Islet of Langerhans (tissue), 1 donor: Measurements from ENCODE around the gene GHDC.

Source experiments
- FAIRE-seq: peaks from one replicate; lab custom pipeline; 2011; peaks lifted over from hg19 to GRCh38; lab: Jason Lieb, UNC

The GHDC gene

DNA sequence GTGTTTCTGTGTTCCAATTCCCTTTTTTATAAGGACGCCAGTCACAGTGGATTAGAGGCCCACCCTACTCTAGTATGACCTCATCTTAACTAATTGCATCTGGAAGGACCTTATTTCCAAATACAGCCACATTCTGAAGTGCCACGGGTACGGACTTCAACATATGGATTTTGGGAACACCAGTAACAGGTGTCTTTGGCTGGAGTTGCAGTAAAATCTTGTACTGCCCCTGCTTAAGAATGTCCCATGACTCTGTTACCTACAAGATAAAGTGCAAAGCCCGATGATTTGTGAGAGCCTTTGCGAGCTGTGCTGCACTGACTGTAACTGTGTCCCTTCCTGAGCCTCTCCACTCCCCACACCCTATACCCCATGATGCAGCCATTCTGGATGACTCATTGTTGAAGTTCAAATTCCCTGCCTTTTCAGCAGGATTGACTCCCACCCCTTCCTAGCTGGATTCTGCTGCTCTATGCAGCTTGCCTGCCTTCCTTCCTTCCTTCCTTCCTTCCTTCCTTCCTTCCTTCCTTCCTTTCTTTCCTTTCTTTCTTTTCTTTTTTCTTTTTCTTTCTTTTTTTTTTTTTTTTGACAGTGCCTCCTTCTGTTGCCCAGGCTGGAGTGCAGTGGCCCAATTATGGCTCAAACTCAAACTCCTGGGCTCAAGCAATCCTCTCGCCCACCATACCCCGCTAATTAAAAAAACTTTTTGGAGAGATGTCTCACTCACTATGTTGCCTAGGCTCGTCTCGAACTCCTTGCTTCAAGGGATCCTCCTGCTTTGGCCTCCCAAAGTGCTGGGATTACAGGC is 11.2 kb downstream of the GHDC start:
- no peak for FAIRE-seq

DNA sequence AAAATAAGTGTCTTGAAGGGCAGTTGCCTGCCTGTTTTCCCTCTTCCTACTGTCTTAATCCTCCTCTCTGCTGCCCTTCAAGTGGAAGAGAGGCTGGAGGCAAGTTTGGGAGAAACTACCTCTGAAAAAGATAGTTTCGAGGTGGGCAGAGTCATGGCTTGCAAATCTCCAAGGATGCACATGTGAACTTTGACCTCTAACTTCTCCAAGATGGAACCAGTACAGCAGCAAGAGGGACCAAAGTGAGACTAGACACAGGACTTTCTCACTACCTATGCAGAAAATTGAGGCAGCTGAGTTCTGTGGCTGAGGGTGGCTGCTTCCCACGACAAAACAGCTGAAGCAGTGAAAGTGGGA is 12.5 kb downstream of the GHDC start:
- FAIRE-seq = no peak

GRCh38 chr17:42180922-42181850 is 13.1 kb downstream of the GHDC start, which contains the start of gene KCNH4:
Gene KCNH4, minus strand, starts transcription at chr17:42181142. Its CDS starts 197 bp downstream, at chr17:42180945.
- no peak for FAIRE-seq

- no peak for FAIRE-seq
These were observed 13.8 kb downstream of the GHDC start for GRCh38 chr17:42180411-42180921.

GRCh38 chr17:42179911-42180410 is 14.3 kb downstream of the GHDC start:
- no peak for FAIRE-seq

DNA sequence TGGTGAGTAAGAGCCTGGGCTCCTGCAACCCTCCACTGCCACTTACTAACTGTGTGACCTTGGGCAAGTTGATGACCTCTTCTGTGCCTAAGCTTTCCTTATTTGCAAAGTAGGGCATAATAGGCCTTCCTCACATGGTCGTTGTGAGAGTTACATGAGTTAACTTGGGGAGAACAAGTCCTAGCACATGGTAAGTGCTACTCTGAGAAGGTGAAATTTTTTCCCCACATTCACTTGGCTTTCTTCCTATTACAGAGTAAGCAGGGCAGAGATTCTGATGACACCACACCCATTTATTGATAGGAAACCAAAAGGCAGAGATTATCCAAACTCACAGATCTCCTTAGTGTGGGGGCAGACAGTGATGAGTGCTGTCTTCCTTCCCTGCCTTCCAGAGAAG is 15.0 kb downstream of the GHDC start:
- FAIRE-seq = no peak

DNA sequence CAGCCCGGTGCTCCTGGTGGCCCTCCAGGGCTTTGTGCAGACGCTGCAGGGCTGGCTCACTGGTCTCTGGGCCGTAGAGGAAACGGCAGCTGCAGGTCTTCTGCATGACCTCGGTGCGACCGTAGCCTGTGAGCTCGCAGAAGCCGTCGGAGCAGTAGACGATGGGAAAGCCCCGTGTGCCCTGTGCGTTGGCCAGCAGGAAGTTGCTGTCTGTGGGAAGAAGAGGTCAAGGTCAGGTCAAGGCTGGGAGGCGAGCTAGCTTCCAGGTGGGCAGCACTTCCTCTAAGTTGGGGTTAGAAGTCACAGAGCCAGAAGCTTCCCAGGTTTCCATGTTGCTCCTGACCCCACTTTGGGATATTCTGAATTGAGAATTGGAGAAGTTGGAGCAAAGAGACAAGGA is 15.5 kb downstream of the GHDC start:
- FAIRE-seq = no peak

DNA sequence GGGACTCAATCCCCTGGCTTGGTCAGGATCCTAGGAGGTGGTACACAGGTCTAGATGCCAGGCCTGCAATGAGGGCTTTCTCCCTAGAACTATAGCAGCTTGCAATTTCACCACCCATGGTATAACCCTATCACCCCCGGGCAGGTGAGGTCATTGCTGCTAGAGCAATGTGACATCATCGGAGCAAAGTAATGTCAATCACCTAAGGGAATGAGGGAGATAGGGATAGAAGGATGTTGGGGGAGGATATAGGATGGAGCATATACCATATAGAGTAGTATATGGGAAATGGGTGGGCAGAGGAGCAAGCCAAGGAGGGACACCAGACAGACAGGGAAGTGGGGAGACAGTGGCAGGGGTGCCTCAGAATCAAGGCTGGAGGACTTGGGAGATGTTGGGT is 16.6 kb downstream of the GHDC start:
- FAIRE-seq = no peak

- no peak for FAIRE-seq
These were observed 20.0 kb downstream of the GHDC start for GRCh38 chr17:42174126-42174783.

- no peak for FAIRE-seq
These were observed 22.5 kb downstream of the GHDC start for GRCh38 chr17:42171831-42172230.

DNA sequence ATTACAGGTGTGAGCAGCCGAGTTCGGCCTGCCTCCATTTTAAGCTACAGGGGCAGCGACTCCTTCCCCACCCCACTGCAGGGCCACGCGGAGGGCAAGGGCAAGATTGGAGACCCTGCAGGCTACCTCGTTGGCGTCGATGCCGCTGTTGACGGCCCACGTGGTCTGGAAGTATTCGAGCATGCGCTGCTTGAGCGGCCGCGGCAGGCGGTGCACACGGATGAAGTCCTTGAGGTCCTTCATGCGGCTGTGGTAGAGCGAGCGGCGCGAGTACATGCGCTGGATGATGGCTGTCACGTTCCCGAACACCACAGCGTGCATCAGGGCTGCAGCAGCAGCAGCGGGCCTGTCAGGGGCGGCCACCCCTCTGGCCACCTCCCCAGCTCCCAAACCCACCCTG is 24.9 kb downstream of the GHDC start:
- no peak for FAIRE-seq

DNA sequence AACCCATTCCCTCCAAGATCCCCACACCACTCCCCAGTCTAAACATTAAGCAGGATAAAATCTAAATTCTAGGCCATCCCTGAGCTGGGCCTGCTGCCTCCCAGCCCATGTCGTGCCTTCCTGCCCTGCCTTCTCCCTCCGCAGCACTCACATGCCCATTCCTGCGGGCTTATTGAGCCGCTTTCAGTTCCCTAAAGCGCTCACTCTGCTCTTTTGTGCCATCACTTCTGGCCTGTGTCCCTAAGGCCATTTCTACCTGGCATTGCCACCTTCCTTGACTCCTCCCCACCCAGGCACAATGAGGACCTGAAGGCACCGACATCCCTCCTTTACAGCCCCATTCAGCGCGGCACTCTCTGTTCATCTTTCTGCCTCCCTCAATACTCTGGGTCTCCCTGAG is 26.5 kb downstream of the GHDC start:
- no peak for FAIRE-seq

GRCh38 chr17:42166196-42166763 is 28.0 kb downstream of the GHDC start:
- no peak for FAIRE-seq

- no peak for FAIRE-seq
These were observed 28.5 kb downstream of the GHDC start for GRCh38 chr17:42165751-42166150.

DNA sequence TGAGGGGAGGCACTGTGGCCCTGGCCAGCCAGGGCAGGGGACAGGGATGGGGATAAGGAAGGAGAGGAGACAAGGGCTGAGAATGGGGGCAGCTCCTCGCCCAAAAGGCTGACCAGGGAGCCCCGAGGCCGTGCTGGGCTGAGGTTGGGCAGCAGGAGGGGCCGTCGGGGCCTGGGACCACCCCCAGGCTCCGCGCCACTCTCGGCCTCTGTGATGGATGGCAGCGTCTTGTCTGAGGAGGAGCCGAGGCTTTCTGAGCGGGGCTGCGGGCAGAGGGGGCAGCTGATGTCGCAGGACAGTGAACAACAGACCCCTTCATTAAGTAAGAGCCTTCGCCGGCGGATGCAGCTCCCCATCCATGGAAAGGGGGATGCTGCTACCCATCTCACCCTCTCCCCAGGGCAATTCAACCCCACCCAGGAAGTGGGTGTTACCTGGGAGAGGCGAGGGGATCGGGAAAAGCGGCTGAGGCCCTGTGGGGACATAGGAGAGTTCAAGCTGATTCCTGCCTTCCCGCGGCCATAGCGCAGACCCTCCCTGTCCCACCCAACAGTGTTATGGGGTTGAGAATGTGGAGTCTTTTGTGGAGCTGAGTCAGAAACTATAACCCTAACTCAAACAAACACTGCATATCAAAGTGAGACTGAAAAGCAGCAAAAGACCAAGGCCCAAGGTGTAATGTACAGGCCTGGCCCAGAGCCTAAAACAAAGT is 30.4 kb downstream of the GHDC start:
- no peak for FAIRE-seq

DNA sequence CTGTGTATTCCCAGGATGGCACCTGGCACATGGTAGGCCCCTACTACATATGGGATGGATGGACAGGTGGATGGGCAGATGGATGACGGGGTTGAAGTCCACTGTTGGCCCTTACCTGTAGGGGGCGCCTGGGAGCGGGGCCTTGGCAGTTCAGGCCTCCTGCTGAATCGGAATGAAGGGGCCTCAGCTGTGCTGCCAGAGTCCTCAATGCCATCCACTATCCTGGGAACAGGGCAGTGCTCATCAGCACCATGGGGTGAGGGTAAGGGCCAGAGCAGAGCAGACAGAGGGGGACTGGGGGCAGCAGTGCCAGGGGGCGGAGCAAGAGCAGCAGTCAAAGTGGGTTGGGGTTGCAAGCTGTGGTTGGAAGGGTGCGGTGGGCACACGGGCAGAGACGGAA is 31.2 kb downstream of the GHDC start:
- FAIRE-seq = no peak

GRCh38 chr17:42160531-42160910 is 33.8 kb downstream of the GHDC start:
- no peak for FAIRE-seq

- FAIRE-seq = no peak
These were observed 34.3 kb downstream of the GHDC start for GRCh38 chr17:42159796-42160530.

DNA sequence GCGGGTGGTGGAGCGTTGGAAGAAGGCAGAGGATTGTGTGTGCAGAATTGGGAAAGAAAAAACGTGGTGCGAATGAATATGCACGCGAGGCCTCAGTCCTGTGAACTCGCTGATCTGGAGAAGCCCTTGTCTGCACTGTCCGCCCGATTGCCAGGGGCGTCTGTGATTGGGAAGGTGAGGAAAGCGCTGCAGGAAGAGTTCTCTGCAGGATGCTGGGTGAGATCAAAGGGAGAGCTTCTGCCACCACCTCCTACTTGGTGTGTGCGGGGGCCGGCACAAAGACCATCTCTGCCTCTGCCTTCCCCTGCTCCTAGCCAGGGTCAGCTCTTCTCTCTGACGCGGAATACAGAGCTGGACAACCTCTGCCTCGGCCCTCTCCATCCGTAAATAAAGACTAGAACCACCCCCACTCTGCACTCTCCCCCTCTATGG is 38.7 kb downstream of the GHDC start:
- FAIRE-seq = no peak

DNA sequence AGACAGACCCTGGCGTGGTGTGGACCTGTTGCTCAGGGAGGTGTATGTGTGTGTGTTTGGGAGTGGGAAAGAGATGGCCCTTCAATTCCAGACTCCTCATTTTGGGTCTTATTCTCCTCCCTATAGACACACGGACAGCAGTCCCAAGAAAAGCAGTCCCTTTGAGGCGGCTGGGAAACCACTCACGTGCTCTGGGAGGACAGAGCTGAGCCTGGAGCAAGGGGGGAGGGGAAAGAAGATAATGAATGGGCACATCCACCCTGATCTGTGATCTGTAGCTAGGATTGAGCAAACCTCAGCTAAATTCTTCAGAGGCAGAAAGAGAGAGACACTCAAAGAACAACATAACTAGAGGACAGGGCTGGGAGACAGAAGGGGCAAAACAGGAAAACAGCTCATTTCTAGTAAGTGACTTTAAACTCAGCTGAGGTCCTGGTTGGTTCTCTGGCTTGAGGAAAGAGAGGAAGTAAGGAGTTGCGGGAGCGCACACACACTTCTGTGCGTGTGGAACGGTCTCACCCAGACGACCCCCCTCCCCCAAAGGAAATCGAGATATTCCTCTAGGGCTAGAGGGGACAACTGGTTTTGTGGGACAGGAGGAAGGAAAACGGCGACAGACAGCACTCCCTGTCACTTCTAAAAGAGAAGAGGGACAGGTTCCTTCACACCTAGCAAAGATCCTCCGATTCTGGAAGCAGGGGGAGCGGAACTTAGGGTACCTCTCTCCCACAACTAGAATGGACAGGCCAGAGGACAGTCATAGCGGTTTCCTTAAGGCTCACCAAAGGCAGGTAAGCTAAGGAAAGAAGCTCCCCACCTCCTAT is 40.2 kb downstream of the GHDC start:
- no peak for FAIRE-seq
